ENCODE measurements around the gene FAAH. TPM values are rescaled to one million over a fixed set of nuclear protein-coding genes. Genes with fewer than 3 reads are reported as not detected.

Gene FAAH
- total RNA-seq, 1 donor from 2014 or later = 8.7 TPM

GRCh38 chr1:46401154-46401913, 7.2 kb downstream of the FAAH start:
- peak; percentile 19 for ATAC-seq

GRCh38 chr1:46401964-46402626, 8.0 kb downstream of the FAAH start:
- ATAC-seq = peak; percentile 96

- no peak for ATAC-seq
Measured at GRCh38 chr1:46403916-46404315, 9.8 kb downstream of the FAAH start.

- no peak for ATAC-seq
Measured at GRCh38 chr1:46404482-46405196, 10.5 kb downstream of the FAAH start.

GRCh38 chr1:46405197-46405555, 11.1 kb downstream of the FAAH start:
- no peak for ATAC-seq

GRCh38 chr1:46405724-46406123, 11.6 kb downstream of the FAAH start:
- ATAC-seq = no peak

- no peak for ATAC-seq
Measured at GRCh38 chr1:46406881-46407608, 12.9 kb downstream of the FAAH start.

- ATAC-seq = no peak
Measured at GRCh38 chr1:46407636-46408035, 13.5 kb downstream of the FAAH start.

- no peak for ATAC-seq
Measured at GRCh38 chr1:46408356-46409062, 14.4 kb downstream of the FAAH start.

GRCh38 chr1:46409063-46409372, 14.9 kb downstream of the FAAH start:
- no peak for ATAC-seq

- ATAC-seq = no peak
Measured at GRCh38 chr1:46410156-46411009, 16.3 kb downstream of the FAAH start.

- ATAC-seq = no peak
Measured at GRCh38 chr1:46411010-46411405, 16.9 kb downstream of the FAAH start.

GRCh38 chr1:46411601-46412341, 17.7 kb downstream of the FAAH start:
- ATAC-seq = no peak

- ATAC-seq = no peak
Measured at GRCh38 chr1:46412893-46413595, 18.9 kb downstream of the FAAH start.

GRCh38 chr1:46413596-46413985, 19.5 kb downstream of the FAAH start:
- peak; percentile 12 for ATAC-seq

- ATAC-seq = no peak
Measured at GRCh38 chr1:46415514-46415913, 21.4 kb downstream of the FAAH start.

- ATAC-seq = no peak
Measured at GRCh38 chr1:46418976-46419375, 24.9 kb downstream of the FAAH start.

- no peak for ATAC-seq
Measured at GRCh38 chr1:46420533-46420915, 26.4 kb downstream of the FAAH start.

- ATAC-seq = peak; percentile 56
Measured at GRCh38 chr1:46421739-46422138, 27.6 kb downstream of the FAAH start.

GRCh38 chr1:46422261-46422871, 28.2 kb downstream of the FAAH start:
- ATAC-seq = no peak
